Sigmoid colon (tissue), 7 donors: ENCODE results near the gene CCDC57. TPM values are rescaled to one million over a fixed set of nuclear protein-coding genes. Genes with fewer than 3 reads are reported as not detected.
"Not testable (repeated sequence)": the region's sequence is repeated elsewhere in the genome, so short reads cannot be mapped to it uniquely, and the experiment has no call there.

Source experiments
- DNase-seq: peaks from one replicate; pipeline ENCODE4 v3.0.0-alpha.2; 2019
- H3K27ac ChIP-seq, 4 donors: fragments of 200-600 bp; sonication (generic); one replicate each; pipeline ENCODE4 v1.5.1; 2016 to 2019; ENCODE audit warnings: mild to moderate bottlenecking in 1 of 4
- H3K27me3 ChIP-seq, 3 donors: fragments of 200-600 bp; sonication (generic); one replicate each; pipeline ENCODE4 v1.5.1; 2019; ENCODE audit warnings: mild to moderate bottlenecking in 1 of 3
- H3K36me3 ChIP-seq, 4 donors: fragments of 200-600 bp; sonication (generic); one replicate each; pipeline ENCODE4 v1.5.1; 2016 to 2019
- H3K4me1 ChIP-seq, 4 donors: fragments of 200-600 bp; sonication (generic); one replicate each; pipeline ENCODE4 v1.5.1; 2017 to 2019
- H3K4me3 ChIP-seq, 4 donors: fragments of 200-600 bp; sonication (generic); one replicate each; pipeline ENCODE4 v1.5.1; 2017 to 2019; ENCODE audit warnings: mild to moderate bottlenecking in 2 of 4, moderate library complexity in 1 of 4
- H3K9me3 ChIP-seq, 4 donors: fragments of 200-600 bp in 3 of 4; sonication (generic) in 3 of 4; one replicate each; pipeline versions ENCODE4 v1.5.1 to v1.6.1; 2013 to 2019
- CTCF ChIP-seq, 4 experiments: fragments of 450-650 bp in 3 of 4; fragments of 200-600 bp in 1 of 4; IDR thresholded peaks; one replicate each; pipeline ENCODE4 v1.5.1; 2016 to 2019; ENCODE audit warnings: antibody characterized with exemption in 4 of 4, mild to moderate bottlenecking in 3 of 4, moderate library complexity in 2 of 4
- EP300 ChIP-seq, 4 donors: sonication (generic); formaldehyde crosslinking; IDR thresholded peaks; one replicate each; pipeline ENCODE4 v1.6.1; 2017; ENCODE audit warnings: antibody characterized with exemption in 4 of 4
- POLR2A ChIP-seq, 2 donors: fragments of 450-650 bp; IDR thresholded peaks; one replicate each; pipeline ENCODE4 v1.6.1; 2016; ENCODE audit warnings: antibody characterized with exemption in 2 of 2, mild to moderate bottlenecking in 2 of 2, moderate library complexity in 2 of 2
- POLR2AphosphoS5 ChIP-seq, 4 donors: sonication (generic); formaldehyde crosslinking; IDR thresholded peaks; one replicate each; pipeline ENCODE4 v1.6.1; 2017; ENCODE audit warnings: antibody characterized with exemption in 4 of 4
- WGBS, 2 donors: extraction: QIAGEN DNeasy Blood & Tissue Kit; methylation state at CpG; one replicate each; pipeline ENCODE4 v1.1.7; 2013; 5-methylcytosine and 5-hydroxymethylcytosine counted together
- intact Hi-C: fragments of 100-400 bp; cut with DNase I; formaldehyde crosslinking; loops from one replicate; pipeline ENCODE4 v1.15.1; 2023
- polyA plus RNA-seq, 3 donors: library from polyadenylated mRNA; stranded (reverse); fragments of 200-250 nt; gene quantifications; one replicate each; pipeline ENCODE4 v1.2.3, GENCODE V29; 2013
- total RNA-seq, 4 donors: library from RNA; depleted of rRNA; stranded (reverse); fragments of >200 nt; gene quantifications; one replicate each; pipeline ENCODE4 v1.1.0, GENCODE V29; 2016
- donor health status: healthy with polysubstance abuse.
- donor health status: Bipolar disorder and iron deficiency.
- donor health status: healthy.

CCDC57 gene
- total and polyA plus RNA-seq, 7 donors, result 13.3 to 47.8 (median 24.4) TPM

GRCh38 chr17:82214012-82214628, 1.5 kb upstream of the CCDC57 start:
- Histone ChIP-seq H3K4me1 (peaks cover 0 to 35% (median 18%) of the 10 kb centered on the region in 4 donors), H3K9me3 (no peaks in the 10 kb centered on the region), H3K4me3 (no peak overlapping the region), H3K27me3 (no peaks in the 10 kb centered on the region), H3K27ac (no peak overlapping the region), H3K36me3 (no peaks in the 10 kb centered on the region)
- TF ChIP-seq POLR2A (IDR thresholded peaks at IDR 0.05), result no peak
- no peak for TF ChIP-seq POLR2AphosphoS5 (IDR thresholded peaks at IDR 0.05)
- no peak for TF ChIP-seq CTCF (IDR thresholded peaks at IDR 0.05)
- no peak for TF ChIP-seq EP300 (IDR thresholded peaks at IDR 0.05)
- DNase-seq, result no peak
- intact Hi-C loops, result no loop called here
- 90% methylated on average over 11 of the region's 11 CpGs for WGBS, 2 donors

- peaks cover 0 to 35% (median 18%) of the 10 kb centered on the region in 4 donors for H3K4me1 ChIP-seq
- H3K27me3 ChIP-seq, result no peaks in the 10 kb centered on the region
- TF ChIP-seq EP300 (IDR thresholded peaks at IDR 0.05) (no peak), CTCF (IDR thresholded peaks at IDR 0.05) (no peak), POLR2AphosphoS5 (IDR thresholded peaks at IDR 0.05) (no peak), POLR2A (IDR thresholded peaks at IDR 0.05) (no peak)
- 9 to 17% methylated on average over 37 of the region's 37 CpGs for WGBS, 2 donors
- peak; percentile 81 for DNase-seq
- H3K9me3 ChIP-seq, result no peaks in the 10 kb centered on the region
- no peaks in the 10 kb centered on the region for H3K36me3 ChIP-seq
- H3K4me3 ChIP-seq, result peak overlapping the region; percentile 80 to 95 (median 88)
- H3K27ac ChIP-seq, result peak overlapping the region; percentile 84 to 91 (median 86)
- intact Hi-C loops, result no loop called here
Observed at GRCh38 chr17:82213251-82214011, 789 bp upstream of the CCDC57 start.

- DNase-seq, H3K36me3 ChIP-seq, H3K27me3 ChIP-seq, H3K4me3 ChIP-seq, H3K27ac ChIP-seq, intact Hi-C loops, H3K9me3 ChIP-seq: not testable (repeated sequence)
- H3K4me1 ChIP-seq, result peaks cover 0 to 28% (median 23%) of the 10 kb centered on the region in 4 donors
- 97 to 98% methylated on average over 11 of the region's 11 CpGs for WGBS, 2 donors
Observed at GRCh38 chr17:82210655-82211054, 2.0 kb downstream of the CCDC57 start.

GRCh38 chr17:82205720-82206508, 6.7 kb downstream of the CCDC57 start:
- Histone ChIP-seq H3K36me3 (peaks cover 0 to 16% (median 3%) of the 10 kb centered on the region in 4 donors), H3K27ac (peak overlapping the region; percentile 56 to 68 (median 64)), H3K9me3 (no peaks in the 10 kb centered on the region), H3K27me3 (no peaks in the 10 kb centered on the region), H3K4me1 (peaks cover 0 to 12% (median 10%) of the 10 kb centered on the region in 4 donors), H3K4me3 (peak overlapping the region in 1 of 4 donors; percentile 24)
- peak; percentile 93 for DNase-seq
- intact Hi-C loops, result loop anchor here (2.0 to 10.0 kb wide), 2 partner anchors 115 to 209 kb away; partner anchors contain the start of genes HEXD and OGFOD3
- 12 to 17% methylated on average over 21 of the region's 21 CpGs for WGBS, 2 donors
- TF ChIP-seq EP300 (IDR thresholded peaks at IDR 0.05) (no peak), CTCF (IDR thresholded peaks at IDR 0.05) (peak; percentile 89 to 95 (median 93)), POLR2AphosphoS5 (IDR thresholded peaks at IDR 0.05) (peak in 3 of 4 donors; percentile 58 to 73 (median 66)), POLR2A (IDR thresholded peaks at IDR 0.05) (peak; percentile 22 to 26)
